ENCODE measurements around the gene OR2T5. TPM values are rescaled to one million over a fixed set of nuclear protein-coding genes. Genes with fewer than 3 reads are reported as not detected.
"Not testable (repeated sequence)": the region's sequence is repeated elsewhere in the genome, so short reads cannot be mapped to it uniquely, and the experiment has no call there.

Gene OR2T5
- total RNA-seq, 1 experiment from 2014 or later: not detected

DNA sequence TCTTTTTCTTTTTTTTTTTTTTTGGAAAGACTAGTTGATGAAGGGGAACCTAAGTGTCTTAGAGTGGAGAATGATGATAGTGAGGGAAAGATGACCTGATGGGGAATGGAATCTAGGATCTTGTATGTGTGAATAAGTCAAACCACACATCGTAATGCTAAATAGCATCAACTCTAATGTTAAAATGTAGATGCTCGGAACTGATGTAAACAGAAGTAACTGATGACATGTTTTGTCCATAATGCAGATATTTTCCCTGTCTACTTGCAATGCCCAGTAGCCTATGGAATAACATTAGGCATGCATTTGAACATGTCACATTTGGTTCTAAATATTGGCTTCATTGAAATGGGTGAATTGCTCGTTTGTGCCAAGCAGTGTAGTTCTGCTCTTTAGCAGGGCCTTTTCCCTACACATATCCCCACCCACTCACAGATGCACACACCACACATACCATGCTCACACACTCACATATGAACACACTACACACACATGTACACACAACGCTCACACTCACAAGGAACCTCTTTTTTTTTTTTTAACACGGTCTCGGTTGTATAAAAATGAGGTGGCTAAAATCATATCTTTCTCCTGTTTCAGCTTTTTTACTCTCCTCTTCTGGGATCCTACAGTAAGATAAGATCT, 38.4 kb upstream of the OR2T5 start:
- H3F3A ChIP-seq (ENCODE audit: insufficient read depth, low read depth); H3K79me2 ChIP-seq (ENCODE audit: low read depth); H3K4me2 ChIP-seq; H3K27ac ChIP-seq; H2AFZ ChIP-seq; H3K36me3 ChIP-seq (ENCODE audit: low read depth); H3K27me3 ChIP-seq (ENCODE audit: insufficient read depth, low read depth); BruUV-seq (replicated peaks); POLR2A ChIA-PET (ENCODE audit: unreplicated experiment); intact Hi-C loops (cut with micrococcal nuclease; ENCODE audit: unreplicated experiment); CTCF ChIA-PET; DNase-seq; H3K9me3 ChIP-seq (ENCODE audit: insufficient read depth, low read depth); H3K4me3 ChIP-seq; H3K9me2 ChIP-seq (ENCODE audit: insufficient read depth); H4K20me1 ChIP-seq (ENCODE audit: insufficient read depth); H3K4me1 ChIP-seq (replicated peaks; ENCODE audit: insufficient read depth): not testable (repeated sequence)

GRCh38 chr1:248450466-248451145, 37.8 kb upstream of the OR2T5 start:
- H3K4me2 ChIP-seq; BruUV-seq (replicated peaks); H3K79me2 ChIP-seq (ENCODE audit: low read depth); H3K27ac ChIP-seq; H3F3A ChIP-seq (ENCODE audit: insufficient read depth, low read depth); H3K9me2 ChIP-seq (ENCODE audit: insufficient read depth); H3K4me3 ChIP-seq; H2AFZ ChIP-seq; H3K4me1 ChIP-seq (replicated peaks; ENCODE audit: insufficient read depth); DNase-seq; H3K9me3 ChIP-seq (ENCODE audit: insufficient read depth, low read depth); intact Hi-C loops (cut with micrococcal nuclease; ENCODE audit: unreplicated experiment); CTCF ChIA-PET; POLR2A ChIA-PET (ENCODE audit: unreplicated experiment); H3K27me3 ChIP-seq (ENCODE audit: insufficient read depth, low read depth); H4K20me1 ChIP-seq (ENCODE audit: insufficient read depth); H3K36me3 ChIP-seq (ENCODE audit: low read depth): not testable (repeated sequence)

- H3F3A ChIP-seq (ENCODE audit: insufficient read depth, low read depth); CTCF ChIA-PET; H3K27me3 ChIP-seq (ENCODE audit: insufficient read depth, low read depth); H3K4me1 ChIP-seq (replicated peaks; ENCODE audit: insufficient read depth); H3K9me3 ChIP-seq (ENCODE audit: insufficient read depth, low read depth); H3K27ac ChIP-seq; DNase-seq; POLR2A ChIA-PET (ENCODE audit: unreplicated experiment); H3K36me3 ChIP-seq (ENCODE audit: low read depth); H3K4me2 ChIP-seq; H3K9me2 ChIP-seq (ENCODE audit: insufficient read depth); BruUV-seq (replicated peaks); H3K4me3 ChIP-seq; intact Hi-C loops (cut with micrococcal nuclease; ENCODE audit: unreplicated experiment); H4K20me1 ChIP-seq (ENCODE audit: insufficient read depth); H2AFZ ChIP-seq; H3K79me2 ChIP-seq (ENCODE audit: low read depth): not testable (repeated sequence)
Observed at GRCh38 chr1:248453619-248454018, 34.8 kb upstream of the OR2T5 start.

DNA sequence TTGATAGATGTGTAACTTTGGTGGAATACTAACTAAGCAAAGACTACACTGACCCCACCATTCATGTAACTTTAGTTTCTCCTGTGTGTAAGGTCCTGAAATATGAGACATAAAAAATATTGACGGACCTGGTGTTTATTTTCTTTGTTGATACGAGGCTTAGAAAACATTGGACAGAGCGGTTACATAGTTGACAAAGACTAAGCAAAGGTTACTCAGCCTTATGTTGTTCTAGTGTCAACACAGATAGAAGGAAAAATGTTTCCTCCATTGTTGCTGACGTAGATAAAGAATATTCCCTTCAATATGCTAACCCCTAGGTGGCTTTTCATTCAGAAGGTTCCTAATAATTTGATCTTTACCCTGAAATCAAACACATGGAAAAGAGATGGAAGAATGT, 33.3 kb upstream of the OR2T5 start:
- H3K9me2 ChIP-seq (ENCODE audit: insufficient read depth); H3K27me3 ChIP-seq (ENCODE audit: insufficient read depth, low read depth); POLR2A ChIA-PET (ENCODE audit: unreplicated experiment); H3K4me1 ChIP-seq (replicated peaks; ENCODE audit: insufficient read depth); H3K36me3 ChIP-seq (ENCODE audit: low read depth); H3F3A ChIP-seq (ENCODE audit: insufficient read depth, low read depth); CTCF ChIA-PET; H4K20me1 ChIP-seq (ENCODE audit: insufficient read depth); H3K4me2 ChIP-seq; H3K27ac ChIP-seq; intact Hi-C loops (cut with micrococcal nuclease; ENCODE audit: unreplicated experiment); H2AFZ ChIP-seq; H3K4me3 ChIP-seq; BruUV-seq (replicated peaks); DNase-seq; H3K79me2 ChIP-seq (ENCODE audit: low read depth); H3K9me3 ChIP-seq (ENCODE audit: insufficient read depth, low read depth): not testable (repeated sequence)

DNA sequence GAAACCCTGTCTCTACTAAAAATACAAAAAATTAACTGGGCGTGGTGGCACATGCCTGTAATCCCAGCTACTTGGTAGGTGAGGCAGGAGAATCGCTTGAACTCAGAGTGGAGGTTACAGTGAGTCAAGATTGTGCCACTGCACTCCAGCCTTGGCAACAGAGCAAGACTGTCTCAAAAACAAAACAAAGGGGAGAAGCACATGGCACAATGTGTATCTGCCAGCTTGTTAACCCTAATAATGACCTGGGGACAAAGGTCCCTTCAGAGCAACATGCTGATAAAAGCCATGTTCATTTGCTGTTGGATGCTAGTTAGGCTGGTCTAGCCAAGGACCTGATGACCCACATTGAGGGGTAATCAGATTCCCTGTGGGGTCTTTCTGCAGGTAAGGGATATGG, 31.8 kb upstream of the OR2T5 start:
- H3K4me1 ChIP-seq (replicated peaks; ENCODE audit: insufficient read depth); H2AFZ ChIP-seq; H3F3A ChIP-seq (ENCODE audit: insufficient read depth, low read depth); intact Hi-C loops (cut with micrococcal nuclease; ENCODE audit: unreplicated experiment); H3K79me2 ChIP-seq (ENCODE audit: low read depth); CTCF ChIA-PET; H3K9me2 ChIP-seq (ENCODE audit: insufficient read depth); H3K36me3 ChIP-seq (ENCODE audit: low read depth); DNase-seq; H4K20me1 ChIP-seq (ENCODE audit: insufficient read depth); POLR2A ChIA-PET (ENCODE audit: unreplicated experiment); H3K4me2 ChIP-seq; BruUV-seq (replicated peaks); H3K27ac ChIP-seq; H3K27me3 ChIP-seq (ENCODE audit: insufficient read depth, low read depth); H3K4me3 ChIP-seq; H3K9me3 ChIP-seq (ENCODE audit: insufficient read depth, low read depth): not testable (repeated sequence)

DNA sequence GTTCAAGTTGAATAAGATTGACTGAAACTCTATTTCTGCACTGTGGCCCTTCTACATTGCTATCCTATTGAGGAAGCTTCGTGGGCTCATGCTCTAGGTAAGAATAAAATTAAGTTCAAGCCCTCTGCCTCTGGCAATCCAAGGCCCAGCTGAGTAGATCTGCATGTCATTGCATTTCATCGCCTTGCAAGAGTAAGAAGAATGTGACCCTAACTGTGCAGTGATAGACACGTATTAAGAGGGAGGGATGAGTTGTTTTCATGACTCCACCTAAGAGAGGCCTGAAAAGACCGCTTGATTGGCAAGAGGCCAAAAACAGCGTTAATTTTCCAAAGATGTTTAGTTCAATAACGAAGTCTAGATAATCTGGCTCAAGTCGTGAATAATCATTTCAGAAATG, 29.3 kb upstream of the OR2T5 start:
- CTCF ChIA-PET, DNase-seq: not testable (repeated sequence)

More for the DNA sequence above, 29.3 kb upstream of the OR2T5 start:
- H3K27me3 ChIP-seq (ENCODE audit: insufficient read depth, low read depth); BruUV-seq (replicated peaks); H3F3A ChIP-seq (ENCODE audit: insufficient read depth, low read depth); H4K20me1 ChIP-seq (ENCODE audit: insufficient read depth); H2AFZ ChIP-seq; H3K4me3 ChIP-seq; H3K36me3 ChIP-seq (ENCODE audit: low read depth); intact Hi-C loops (cut with micrococcal nuclease; ENCODE audit: unreplicated experiment); H3K4me1 ChIP-seq (replicated peaks; ENCODE audit: insufficient read depth); H3K79me2 ChIP-seq (ENCODE audit: low read depth); H3K9me3 ChIP-seq (ENCODE audit: insufficient read depth, low read depth); H3K27ac ChIP-seq; H3K9me2 ChIP-seq (ENCODE audit: insufficient read depth); H3K4me2 ChIP-seq; POLR2A ChIA-PET (ENCODE audit: unreplicated experiment): not testable (repeated sequence)

Measured in PC-9 (cell line).